Measurements from ENCODE around the gene CNTN6.

DNA sequence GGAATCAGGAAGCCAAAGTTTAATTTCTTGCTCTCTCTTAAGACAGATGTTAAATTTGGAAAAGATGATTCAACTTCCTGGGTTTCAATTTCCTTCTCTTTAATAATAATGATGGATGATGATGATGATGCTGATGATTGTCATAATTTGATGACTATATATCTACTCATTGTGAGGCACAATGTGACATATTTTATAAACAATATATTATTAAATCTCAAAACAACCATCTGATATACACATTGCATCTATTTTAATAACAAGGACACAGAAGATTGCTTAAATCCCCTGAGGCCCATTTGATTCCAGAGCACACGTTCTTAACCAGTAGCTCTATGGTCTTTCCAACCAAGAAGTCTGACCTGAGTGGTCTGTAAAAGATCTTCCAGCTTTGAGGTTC lies 124.0 kb downstream of the CNTN6 start:
- TF ChIP-seq, protein P1, sequence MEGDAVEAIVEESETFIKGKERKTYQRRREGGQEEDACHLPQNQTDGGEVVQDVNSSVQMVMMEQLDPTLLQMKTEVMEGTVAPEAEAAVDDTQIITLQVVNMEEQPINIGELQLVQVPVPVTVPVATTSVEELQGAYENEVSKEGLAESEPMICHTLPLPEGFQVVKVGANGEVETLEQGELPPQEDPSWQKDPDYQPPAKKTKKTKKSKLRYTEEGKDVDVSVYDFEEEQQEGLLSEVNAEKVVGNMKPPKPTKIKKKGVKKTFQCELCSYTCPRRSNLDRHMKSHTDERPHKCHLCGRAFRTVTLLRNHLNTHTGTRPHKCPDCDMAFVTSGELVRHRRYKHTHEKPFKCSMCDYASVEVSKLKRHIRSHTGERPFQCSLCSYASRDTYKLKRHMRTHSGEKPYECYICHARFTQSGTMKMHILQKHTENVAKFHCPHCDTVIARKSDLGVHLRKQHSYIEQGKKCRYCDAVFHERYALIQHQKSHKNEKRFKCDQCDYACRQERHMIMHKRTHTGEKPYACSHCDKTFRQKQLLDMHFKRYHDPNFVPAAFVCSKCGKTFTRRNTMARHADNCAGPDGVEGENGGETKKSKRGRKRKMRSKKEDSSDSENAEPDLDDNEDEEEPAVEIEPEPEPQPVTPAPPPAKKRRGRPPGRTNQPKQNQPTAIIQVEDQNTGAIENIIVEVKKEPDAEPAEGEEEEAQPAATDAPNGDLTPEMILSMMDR (IDR thresholded peaks at IDR 0.05) = no peak
- TF ChIP-seq ZFX (IDR thresholded peaks at IDR 0.05; ENCODE audit: borderline replicate concordance) = no peak
